ENCODE measurements around the gene ZNF688.
"Not testable (repeated sequence)": the region's sequence is repeated elsewhere in the genome, so short reads cannot be mapped to it uniquely, and the experiment has no call there.

ZNF688 gene

GRCh38 chr16:30554557-30555314 is 16.8 kb downstream of the ZNF688 start:
- Mint-ChIP-seq H3K4me3 (no peak overlapping the region), H3K27me3 (no peaks in the 10 kb centered on the region), H3K9me3 (no peaks in the 10 kb centered on the region), H3K27ac (peak overlapping the region; percentile 78), H3K36me3 (peaks cover 16% of the 10 kb centered on the region), H3K4me1 (peaks cover 44% of the 10 kb centered on the region)
- no peak for ATAC-seq

- Mint-ChIP-seq H3K9me3 (no peaks in the 10 kb centered on the region), H3K4me3 (no peak overlapping the region), H3K36me3 (peaks cover 16% of the 10 kb centered on the region), H3K27me3 (no peaks in the 10 kb centered on the region), H3K4me1 (peaks cover 31% of the 10 kb centered on the region), H3K27ac (peak overlapping the region; percentile 78)
- no peak for ATAC-seq
These were observed 18.1 kb downstream of the ZNF688 start for GRCh38 chr16:30553393-30553899.

GRCh38 chr16:30552956-30553355 is 18.6 kb downstream of the ZNF688 start:
- Mint-ChIP-seq H3K36me3 (peaks cover 16% of the 10 kb centered on the region), H3K4me1 (peaks cover 33% of the 10 kb centered on the region), H3K9me3 (no peaks in the 10 kb centered on the region), H3K4me3 (no peak overlapping the region), H3K27me3 (no peaks in the 10 kb centered on the region), H3K27ac (peak overlapping the region; percentile 78)
- no peak for ATAC-seq

GRCh38 chr16:30551781-30552180 is 19.7 kb downstream of the ZNF688 start:
- ATAC-seq = peak; percentile 71
- Mint-ChIP-seq H3K27me3 (no peaks in the 10 kb centered on the region), H3K27ac (peak overlapping the region; percentile 78), H3K36me3 (peaks cover 16% of the 10 kb centered on the region), H3K4me3 (peak overlapping the region; percentile 37), H3K4me1 (peaks cover 36% of the 10 kb centered on the region), H3K9me3 (no peaks in the 10 kb centered on the region)

GRCh38 chr16:30548416-30549253 is 22.9 kb downstream of the ZNF688 start:
- Mint-ChIP-seq H3K4me1 (peaks cover 26% of the 10 kb centered on the region), H3K27me3 (no peaks in the 10 kb centered on the region), H3K36me3 (no peaks in the 10 kb centered on the region), H3K4me3 (no peak overlapping the region), H3K9me3 (no peaks in the 10 kb centered on the region), H3K27ac (peak overlapping the region; percentile 26)
- ATAC-seq = no peak

GRCh38 chr16:30546115-30546514 is 25.4 kb downstream of the ZNF688 start:
- Mint-ChIP-seq H3K27me3 (no peaks in the 10 kb centered on the region), H3K9me3 (no peaks in the 10 kb centered on the region), H3K4me3 (no peak overlapping the region), H3K36me3 (no peaks in the 10 kb centered on the region), H3K27ac (no peak overlapping the region), H3K4me1 (peaks cover 13% of the 10 kb centered on the region)
- ATAC-seq = no peak

GRCh38 chr16:30543067-30543466 is 28.4 kb downstream of the ZNF688 start:
- Mint-ChIP-seq H3K36me3 (peaks cover 11% of the 10 kb centered on the region), H3K4me3 (no peak overlapping the region), H3K9me3 (no peaks in the 10 kb centered on the region), H3K4me1 (peaks cover 20% of the 10 kb centered on the region), H3K27me3 (no peaks in the 10 kb centered on the region), H3K27ac (no peak overlapping the region)
- ATAC-seq = no peak

GRCh38 chr16:30541502-30542329 is 29.8 kb downstream of the ZNF688 start:
- ATAC-seq = no peak
- peaks cover 14% of the 10 kb centered on the region for H3K36me3 Mint-ChIP-seq
- H3K27ac Mint-ChIP-seq = no peak overlapping the region
- no peak overlapping the region for H3K4me3 Mint-ChIP-seq
- H3K27me3 Mint-ChIP-seq = no peaks in the 10 kb centered on the region
- peaks cover 23% of the 10 kb centered on the region for H3K4me1 Mint-ChIP-seq
- no peaks in the 10 kb centered on the region for H3K9me3 Mint-ChIP-seq

- not testable (repeated sequence) for H3K4me3 Mint-ChIP-seq, ATAC-seq, H3K27me3 Mint-ChIP-seq, H3K27ac Mint-ChIP-seq, H3K9me3 Mint-ChIP-seq
- Mint-ChIP-seq H3K4me1 (peaks cover 25% of the 10 kb centered on the region), H3K36me3 (peaks cover 14% of the 10 kb centered on the region)
These were observed 30.5 kb downstream of the ZNF688 start for GRCh38 chr16:30540916-30541464.

GRCh38 chr16:30539986-30540526 is 31.5 kb downstream of the ZNF688 start:
- not testable (repeated sequence) for H3K9me3 Mint-ChIP-seq, H3K27me3 Mint-ChIP-seq, H3K4me3 Mint-ChIP-seq, ATAC-seq, H3K27ac Mint-ChIP-seq
- Mint-ChIP-seq H3K4me1 (peaks cover 27% of the 10 kb centered on the region), H3K36me3 (peaks cover 14% of the 10 kb centered on the region)

- no peak overlapping the region for H3K27ac Mint-ChIP-seq
- H3K4me3 Mint-ChIP-seq = no peak overlapping the region
- H3K4me1 Mint-ChIP-seq = peaks cover 27% of the 10 kb centered on the region
These were observed 32.2 kb downstream of the ZNF688 start for GRCh38 chr16:30539000-30539964.

GRCh38 chr16:30536391-30537024 is 35.0 kb downstream of the ZNF688 start:
- H3K27me3 Mint-ChIP-seq, ATAC-seq, H3K9me3 Mint-ChIP-seq: not testable (repeated sequence)
- Mint-ChIP-seq H3K4me3 (peak overlapping the region; percentile 94), H3K4me1 (peaks cover 38% of the 10 kb centered on the region), H3K36me3 (peaks cover 14% of the 10 kb centered on the region), H3K27ac (peak overlapping the region; percentile 95)

More at GRCh38 chr16:30539000-30539964, 32.2 kb downstream of the ZNF688 start:
- Mint-ChIP-seq H3K9me3 (no peaks in the 10 kb centered on the region), H3K27me3 (no peaks in the 10 kb centered on the region), H3K36me3 (peaks cover 14% of the 10 kb centered on the region)
- no peak for ATAC-seq

GRCh38 chr16:30535777-30536190 is 35.7 kb downstream of the ZNF688 start:
- no peaks in the 10 kb centered on the region for H3K9me3 Mint-ChIP-seq
- H3K4me1 Mint-ChIP-seq = peaks cover 38% of the 10 kb centered on the region
- ATAC-seq = peak; percentile 74
- peak overlapping the region; percentile 95 for H3K27ac Mint-ChIP-seq
- no peaks in the 10 kb centered on the region for H3K27me3 Mint-ChIP-seq
- H3K36me3 Mint-ChIP-seq = peaks cover 14% of the 10 kb centered on the region
- peak overlapping the region; percentile 94 for H3K4me3 Mint-ChIP-seq
